ENCODE results near the gene BCAS1. TPM values are rescaled to one million over a fixed set of nuclear protein-coding genes. Genes with fewer than 3 reads are reported as not detected.

The BCAS1 gene
- total and polyA plus RNA-seq, 2 experiments from 2014 or later: not detected

GRCh38 chr20:54038961-54039360, 31.4 kb downstream of the BCAS1 start:
- Histone ChIP-seq H3K27ac (no peak overlapping the region), H3K4me1 (ENCODE audit: low read depth) (no peaks in the 10 kb centered on the region), H3K27me3 (no peaks in the 10 kb centered on the region), H3K4me3 (no peak overlapping the region), H3K9me3 (ENCODE audit: low read depth) (no peaks in the 10 kb centered on the region), H3K36me3 (no peaks in the 10 kb centered on the region)
- no peak for DNase-seq (ENCODE audit: low read depth in 1 of 2, low spot score in 1 of 2)
- TF ChIP-seq, protein P1, sequence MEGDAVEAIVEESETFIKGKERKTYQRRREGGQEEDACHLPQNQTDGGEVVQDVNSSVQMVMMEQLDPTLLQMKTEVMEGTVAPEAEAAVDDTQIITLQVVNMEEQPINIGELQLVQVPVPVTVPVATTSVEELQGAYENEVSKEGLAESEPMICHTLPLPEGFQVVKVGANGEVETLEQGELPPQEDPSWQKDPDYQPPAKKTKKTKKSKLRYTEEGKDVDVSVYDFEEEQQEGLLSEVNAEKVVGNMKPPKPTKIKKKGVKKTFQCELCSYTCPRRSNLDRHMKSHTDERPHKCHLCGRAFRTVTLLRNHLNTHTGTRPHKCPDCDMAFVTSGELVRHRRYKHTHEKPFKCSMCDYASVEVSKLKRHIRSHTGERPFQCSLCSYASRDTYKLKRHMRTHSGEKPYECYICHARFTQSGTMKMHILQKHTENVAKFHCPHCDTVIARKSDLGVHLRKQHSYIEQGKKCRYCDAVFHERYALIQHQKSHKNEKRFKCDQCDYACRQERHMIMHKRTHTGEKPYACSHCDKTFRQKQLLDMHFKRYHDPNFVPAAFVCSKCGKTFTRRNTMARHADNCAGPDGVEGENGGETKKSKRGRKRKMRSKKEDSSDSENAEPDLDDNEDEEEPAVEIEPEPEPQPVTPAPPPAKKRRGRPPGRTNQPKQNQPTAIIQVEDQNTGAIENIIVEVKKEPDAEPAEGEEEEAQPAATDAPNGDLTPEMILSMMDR (IDR thresholded peaks at IDR 0.05; ENCODE audit: low read depth, low read length): no peak

DNA sequence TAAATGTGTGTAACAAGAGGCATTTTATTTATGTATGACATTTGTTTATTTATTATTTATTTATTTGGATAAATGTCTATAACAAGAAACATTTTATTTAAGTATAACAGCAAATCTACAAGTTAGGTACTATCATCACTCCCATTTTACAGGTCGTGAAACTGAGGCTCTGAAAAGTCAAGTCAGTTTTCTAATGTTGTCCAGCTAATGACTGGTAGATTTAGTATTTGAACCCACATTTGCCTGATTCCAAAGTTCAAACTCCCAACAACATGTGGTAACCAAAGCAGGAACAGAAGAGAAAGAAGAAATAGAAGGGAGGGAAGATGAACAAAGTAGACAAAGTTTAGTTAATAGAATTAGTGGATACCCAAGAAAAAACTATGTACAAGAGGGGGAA, 32.9 kb downstream of the BCAS1 start:
- TF ChIP-seq, protein P1 (IDR thresholded peaks at IDR 0.05; ENCODE audit: low read depth, low read length): no peak
- no peaks in the 10 kb centered on the region for H3K9me3 ChIP-seq (ENCODE audit: low read depth)
- no peaks in the 10 kb centered on the region for H3K36me3 ChIP-seq

GRCh38 chr20:54029643-54030042, 40.8 kb downstream of the BCAS1 start:
- Histone ChIP-seq H3K4me1 (ENCODE audit: low read depth) (no peaks in the 10 kb centered on the region), H3K4me3 (no peak overlapping the region), H3K9me3 (ENCODE audit: low read depth) (no peaks in the 10 kb centered on the region), H3K27me3 (no peaks in the 10 kb centered on the region), H3K27ac (no peak overlapping the region), H3K36me3 (no peaks in the 10 kb centered on the region)
- DNase-seq (ENCODE audit: low read depth in 1 of 2, low spot score in 1 of 2): no peak
- TF ChIP-seq, protein P1 (IDR thresholded peaks at IDR 0.05; ENCODE audit: low read depth, low read length): no peak

More for the DNA sequence above, 32.9 kb downstream of the BCAS1 start:
- Histone ChIP-seq H3K27me3 (no peaks in the 10 kb centered on the region), H3K4me3 (no peak overlapping the region), H3K4me1 (ENCODE audit: low read depth) (no peaks in the 10 kb centered on the region), H3K27ac (no peak overlapping the region)
- no peak for DNase-seq (ENCODE audit: low read depth in 1 of 2, low spot score in 1 of 2)

DNA sequence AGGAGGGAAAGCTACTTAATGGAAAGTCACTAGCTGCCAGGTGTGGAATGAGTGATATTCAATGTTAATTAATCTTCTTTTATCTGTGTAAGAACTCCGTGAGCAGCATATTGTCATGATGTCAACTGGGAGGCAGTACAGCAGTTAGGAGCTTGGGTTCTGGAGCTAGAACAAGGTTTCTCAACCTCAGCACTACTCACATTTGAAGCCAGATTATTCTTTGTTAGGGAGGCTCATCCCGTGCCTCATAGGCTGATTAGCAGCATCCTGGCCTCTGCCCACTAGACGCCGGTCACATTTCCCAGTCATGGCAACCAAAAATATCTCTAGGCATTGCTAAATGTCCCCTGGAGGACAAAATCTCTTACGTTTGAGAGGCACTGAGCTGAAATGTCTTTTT, 41.2 kb downstream of the BCAS1 start:
- no peak overlapping the region for H3K4me3 ChIP-seq
- TF ChIP-seq, protein P1 (IDR thresholded peaks at IDR 0.05; ENCODE audit: low read depth, low read length): no peak
- H3K4me1 ChIP-seq (ENCODE audit: low read depth): no peaks in the 10 kb centered on the region
- no peaks in the 10 kb centered on the region for H3K27me3 ChIP-seq
- H3K9me3 ChIP-seq (ENCODE audit: low read depth): no peaks in the 10 kb centered on the region
- H3K27ac ChIP-seq: no peak overlapping the region
- DNase-seq (ENCODE audit: low read depth in 1 of 2, low spot score in 1 of 2): peak in 1 of 2 donors; percentile 30
- no peaks in the 10 kb centered on the region for H3K36me3 ChIP-seq

DNA sequence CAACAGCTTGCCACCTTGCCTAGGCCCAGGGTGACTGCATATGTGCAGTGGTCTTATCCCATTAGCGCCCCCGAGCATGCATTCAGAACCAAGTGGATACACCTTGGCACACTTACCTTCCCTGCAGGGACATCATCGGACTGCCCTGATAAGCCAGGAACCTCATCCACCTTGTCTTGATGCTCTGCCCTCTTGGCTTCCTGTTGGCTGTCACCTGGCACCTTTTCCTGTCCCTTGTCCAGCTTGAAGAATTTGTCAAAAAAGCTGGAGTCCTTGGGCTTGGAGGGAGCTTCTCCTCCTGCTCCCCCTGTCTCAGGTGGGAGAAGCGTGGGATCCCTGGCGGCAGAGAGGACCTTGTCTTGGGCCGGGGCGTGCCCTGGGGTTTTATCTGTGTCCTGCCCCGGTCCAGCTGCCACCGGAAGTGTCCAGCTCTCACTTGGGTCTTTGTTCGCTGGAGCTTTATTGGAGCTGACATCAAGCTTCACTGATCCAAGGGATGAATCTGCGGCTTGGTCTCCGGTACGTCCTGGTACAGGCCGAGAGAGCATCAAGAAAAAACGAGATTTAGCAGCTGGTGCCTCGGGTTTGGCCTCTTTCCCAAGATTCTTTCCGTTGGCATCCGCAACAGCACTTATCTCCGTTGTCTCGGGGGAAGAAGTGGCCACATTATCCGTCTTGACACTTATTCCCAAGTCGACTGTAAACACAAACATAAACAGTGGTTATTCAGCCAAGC, 42.0 kb downstream of the BCAS1 start:
- Histone ChIP-seq H3K27ac (no peak overlapping the region), H3K36me3 (no peaks in the 10 kb centered on the region), H3K27me3 (no peaks in the 10 kb centered on the region), H3K9me3 (ENCODE audit: low read depth) (no peaks in the 10 kb centered on the region), H3K4me1 (ENCODE audit: low read depth) (no peaks in the 10 kb centered on the region), H3K4me3 (no peak overlapping the region)
- DNase-seq (ENCODE audit: low read depth in 1 of 2, low spot score in 1 of 2): no peak
- TF ChIP-seq, protein P1 (IDR thresholded peaks at IDR 0.05; ENCODE audit: low read depth, low read length): no peak

Measured in cardiac muscle cell (in vitro differentiated cells and primary cell).